Stimulated activated naive CD4-positive, alpha-beta T cell (primary cell): ENCODE results near the gene PRKAG2.

Experiments
- DNase-seq, 6 experiments: peaks; one replicate each; lab custom pipeline; 2025; lab: John Stamatoyannopoulos, UW

Gene PRKAG2

DNA sequence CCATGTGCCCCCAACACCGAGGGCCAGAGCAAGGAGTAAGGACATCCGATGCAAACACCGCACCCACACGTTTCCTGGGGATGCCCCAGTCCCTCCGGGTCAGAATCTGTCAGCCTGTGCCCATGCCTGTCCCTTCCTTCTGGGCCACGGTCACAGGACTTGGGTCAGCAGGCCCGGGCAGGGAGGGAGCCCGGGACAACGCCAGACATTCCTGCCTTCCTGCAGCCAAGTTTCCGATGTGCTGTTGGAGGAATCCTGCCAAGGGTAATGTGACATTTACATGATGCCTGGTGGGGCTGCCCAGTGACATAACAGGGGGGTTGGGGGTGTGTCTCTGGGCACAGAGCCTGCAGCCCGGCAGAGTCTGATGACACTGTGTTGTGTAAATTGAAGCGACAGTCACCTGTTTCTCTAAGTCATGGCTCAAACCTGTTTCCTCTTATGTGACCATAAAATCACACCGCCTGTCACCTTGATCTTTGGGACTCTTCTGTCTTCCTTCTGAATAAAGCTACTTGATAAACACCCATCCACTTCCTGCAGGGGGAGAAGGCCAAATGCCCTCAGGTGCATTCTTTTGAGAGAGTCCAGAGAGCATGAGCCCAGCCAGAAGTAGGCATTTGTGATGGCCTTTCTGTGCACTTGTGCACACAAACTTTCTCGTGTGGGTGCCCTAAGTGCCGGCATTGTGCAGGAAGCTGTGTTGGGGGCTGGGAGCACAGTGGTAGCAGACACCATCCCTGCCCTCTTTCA, 181.9 kb downstream of the PRKAG2 start:
- no peak for DNase-seq

DNA sequence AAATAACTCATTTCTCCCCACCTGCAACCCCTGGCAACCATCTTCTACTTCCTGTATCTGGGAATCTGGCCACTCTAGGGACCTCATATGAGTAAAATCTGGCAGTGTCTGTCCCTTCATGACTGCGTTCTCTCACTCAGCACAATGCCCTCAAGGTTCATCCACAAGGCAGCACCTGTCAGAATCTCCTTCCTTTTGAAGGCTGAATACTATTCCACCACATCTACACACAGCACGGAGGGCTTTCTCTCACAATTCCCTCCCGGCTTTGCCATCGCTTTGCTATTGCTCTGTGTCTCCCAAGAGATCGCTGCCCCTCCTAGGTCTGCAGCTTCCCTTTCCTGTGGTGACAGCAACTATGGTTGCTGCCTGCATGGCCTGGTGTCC, 182.5 kb downstream of the PRKAG2 start:
- no peak for DNase-seq

DNA sequence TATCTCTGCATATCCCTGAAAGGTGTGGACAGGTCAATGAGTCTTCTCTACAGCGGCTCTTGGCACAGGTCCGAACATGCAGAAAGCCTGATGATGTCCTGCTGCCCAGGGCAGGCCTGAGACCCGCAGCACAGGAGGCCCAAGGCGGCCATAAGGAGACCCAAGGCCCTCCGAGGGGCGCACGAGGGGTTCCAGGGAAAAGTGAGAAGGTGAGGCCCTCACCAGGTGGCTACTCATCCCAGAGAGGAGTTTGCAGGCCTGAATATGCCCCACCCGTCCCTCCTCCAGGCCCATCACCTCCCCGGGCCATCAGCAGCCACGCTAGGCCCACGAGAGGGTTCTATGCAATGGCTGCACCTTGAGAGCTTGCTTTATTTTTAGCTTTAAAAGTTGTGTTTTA, 183.8 kb downstream of the PRKAG2 start:
- no peak for DNase-seq

DNA sequence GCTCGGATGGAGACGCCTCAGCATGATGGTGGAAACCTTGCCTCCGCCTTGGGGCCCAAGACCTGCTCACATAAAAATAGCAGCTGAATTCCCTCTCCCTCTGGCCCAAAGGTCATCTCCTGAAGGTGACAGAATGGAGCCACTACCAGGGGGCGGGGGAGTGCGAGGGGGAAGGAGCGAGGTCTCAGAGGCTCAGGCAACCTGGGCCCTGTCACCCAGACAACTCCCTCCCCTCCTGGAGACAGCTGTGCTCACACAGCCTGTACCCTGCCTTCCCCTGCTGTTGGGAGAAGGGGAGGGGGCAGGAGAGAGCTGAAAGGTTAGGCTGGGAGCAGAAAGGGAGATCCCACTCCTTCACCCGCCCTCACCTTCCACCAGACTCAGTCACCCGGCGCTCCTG, 184.2 kb downstream of the PRKAG2 start:
- DNase-seq = no peak

DNA sequence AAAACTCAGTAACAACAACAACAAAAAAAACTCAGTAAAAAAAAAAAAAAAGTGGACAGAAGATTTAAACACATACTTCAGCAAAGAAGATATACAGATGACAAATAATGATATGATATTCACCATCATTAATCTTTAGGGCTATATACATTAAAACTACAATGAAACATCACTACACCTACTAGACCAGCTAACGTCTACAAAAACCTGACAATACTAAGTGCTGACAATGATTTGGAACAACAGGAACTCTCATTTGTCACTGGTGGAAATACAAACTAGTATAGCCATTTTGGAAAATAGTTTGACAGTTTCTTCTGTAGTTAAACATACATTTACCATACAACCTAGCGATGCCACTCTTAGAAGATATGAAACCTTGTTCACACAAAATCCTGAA, 185.5 kb downstream of the PRKAG2 start:
- DNase-seq = no peak

DNA sequence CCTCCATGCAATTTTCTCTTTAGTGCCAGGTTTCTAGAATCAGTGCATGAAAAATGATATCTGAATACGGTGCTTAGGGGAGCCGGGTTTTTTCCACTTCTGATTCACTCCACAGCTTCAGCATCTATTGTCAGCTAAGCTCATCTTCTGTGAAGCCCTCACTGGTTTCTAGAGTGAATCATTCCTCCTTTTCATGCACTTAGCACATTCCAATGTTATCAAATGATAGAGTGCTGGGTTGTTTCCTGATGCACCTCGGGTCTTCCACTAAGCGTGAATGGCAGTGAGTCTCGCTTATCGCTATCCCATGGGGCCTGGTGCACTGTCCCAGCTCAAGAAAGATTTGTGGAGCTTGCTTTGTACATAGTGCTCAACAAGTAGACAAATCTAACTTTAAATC, 186.3 kb downstream of the PRKAG2 start:
- DNase-seq = no peak

DNA sequence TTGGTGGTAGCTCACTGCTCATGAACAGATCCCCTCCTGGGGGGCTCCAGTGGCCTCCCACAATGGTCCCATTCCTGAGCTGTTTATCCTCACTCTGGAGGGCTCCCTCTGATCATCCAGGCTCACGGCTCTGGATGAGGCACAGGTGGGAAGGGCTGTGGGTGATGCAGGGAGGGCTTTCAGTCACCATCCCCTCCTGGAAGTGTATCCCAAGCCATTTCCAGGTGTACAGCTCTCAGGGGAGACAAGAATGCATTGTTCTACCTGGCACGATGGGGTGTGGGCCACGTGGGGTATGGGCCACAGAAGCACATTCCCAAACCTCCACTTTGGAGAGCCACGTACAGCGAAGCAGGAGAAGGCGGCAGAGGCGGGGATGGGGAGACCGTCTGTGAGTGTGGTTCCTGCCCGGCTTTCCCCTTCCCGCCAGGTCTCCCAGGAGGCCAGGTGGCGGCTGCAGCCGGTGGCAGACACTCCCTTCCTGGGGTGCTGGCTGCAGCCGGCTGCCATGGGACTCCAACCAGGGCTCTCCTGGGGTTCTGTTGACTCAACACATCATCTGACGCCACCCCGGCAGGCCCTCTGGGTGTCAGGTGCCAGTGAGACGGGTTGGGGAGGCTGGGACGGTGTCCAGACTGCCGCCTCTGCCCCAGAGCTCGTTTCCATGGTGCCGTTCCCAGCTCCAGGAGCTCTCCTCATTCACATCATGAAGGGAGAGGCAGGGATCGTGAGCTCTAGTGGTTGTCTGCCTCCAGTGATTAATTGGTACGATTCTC, 187.5 kb downstream of the PRKAG2 start:
- DNase-seq = no peak

DNA sequence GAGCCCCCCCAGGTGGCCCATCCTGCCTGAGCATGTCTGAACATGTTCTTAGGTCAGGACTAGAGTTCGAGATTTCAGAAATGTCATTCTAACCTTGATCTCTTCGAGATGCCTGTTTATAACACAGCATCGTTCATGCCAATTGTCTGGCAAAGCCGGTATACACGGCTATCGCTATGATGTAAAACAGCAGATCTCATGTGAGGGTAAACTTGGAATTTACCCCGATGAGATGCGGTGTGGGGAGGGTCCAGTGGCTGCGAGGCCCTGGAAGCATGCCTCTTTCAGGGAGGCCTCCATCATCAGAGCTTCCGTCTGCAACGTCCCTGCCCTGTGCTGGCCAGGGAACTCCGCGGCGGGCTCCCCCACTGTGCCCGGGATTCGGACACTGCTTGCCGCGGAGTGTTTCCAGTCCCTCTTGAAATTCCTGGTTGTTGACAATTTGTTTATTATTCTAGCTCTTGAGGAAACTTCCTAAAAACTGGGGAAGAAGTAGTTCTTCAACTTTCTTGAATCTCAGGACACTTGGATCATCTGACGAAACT, 188.6 kb downstream of the PRKAG2 start:
- no peak for DNase-seq

DNA sequence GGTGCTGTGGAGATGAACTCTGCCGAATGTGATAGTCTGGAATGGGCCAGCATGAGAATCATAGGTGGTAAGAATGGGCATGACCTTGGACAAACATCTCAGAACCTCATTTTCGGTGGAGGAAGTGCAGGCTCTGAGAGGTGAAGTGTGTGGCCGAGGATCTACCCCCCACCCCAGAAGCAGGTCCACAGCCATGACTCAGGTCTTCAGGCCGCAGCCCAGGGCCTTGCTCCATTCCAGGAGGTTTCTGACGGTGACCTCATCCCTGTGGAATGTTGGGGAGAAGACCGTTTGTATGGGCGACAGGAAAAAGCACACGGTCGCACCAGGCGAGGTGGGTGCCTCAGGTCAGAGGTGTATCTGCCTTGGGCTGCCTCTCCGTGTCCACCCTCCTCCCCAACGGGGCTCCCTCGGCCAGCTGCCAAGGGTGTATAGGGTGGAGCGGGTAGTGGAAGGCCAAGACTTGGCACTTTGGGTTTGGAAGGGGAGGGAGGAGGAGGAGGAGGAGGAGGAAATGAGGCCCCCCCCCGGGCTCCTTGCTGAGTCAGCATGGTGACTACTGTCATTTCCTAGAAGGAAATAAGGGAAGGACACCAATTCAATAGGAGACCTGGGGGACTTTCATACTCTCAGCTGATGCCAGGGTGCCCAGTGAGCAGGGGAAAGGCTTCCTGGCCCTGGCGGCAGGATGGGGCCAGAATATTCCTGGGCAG, 189.2 kb downstream of the PRKAG2 start:
- DNase-seq = no peak

DNA sequence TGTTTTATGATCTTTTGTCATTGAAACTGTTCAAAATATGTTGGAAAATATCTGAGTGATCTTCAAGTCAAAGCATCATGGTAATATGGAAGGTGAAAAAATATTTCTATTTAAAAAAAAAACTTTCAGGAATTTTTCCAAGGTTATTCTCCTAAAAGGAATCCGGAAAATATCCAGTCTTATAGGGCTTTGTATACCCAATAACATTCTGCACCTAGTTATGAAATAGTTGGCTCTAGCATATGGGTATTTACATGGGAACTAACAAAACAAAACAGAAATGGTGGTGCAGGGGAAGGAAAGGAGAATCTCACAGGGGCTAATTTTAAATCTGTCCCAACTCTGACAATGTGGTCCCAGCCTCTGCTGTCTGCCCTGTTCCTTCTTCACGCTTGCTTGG, 190.1 kb downstream of the PRKAG2 start:
- DNase-seq = no peak

DNA sequence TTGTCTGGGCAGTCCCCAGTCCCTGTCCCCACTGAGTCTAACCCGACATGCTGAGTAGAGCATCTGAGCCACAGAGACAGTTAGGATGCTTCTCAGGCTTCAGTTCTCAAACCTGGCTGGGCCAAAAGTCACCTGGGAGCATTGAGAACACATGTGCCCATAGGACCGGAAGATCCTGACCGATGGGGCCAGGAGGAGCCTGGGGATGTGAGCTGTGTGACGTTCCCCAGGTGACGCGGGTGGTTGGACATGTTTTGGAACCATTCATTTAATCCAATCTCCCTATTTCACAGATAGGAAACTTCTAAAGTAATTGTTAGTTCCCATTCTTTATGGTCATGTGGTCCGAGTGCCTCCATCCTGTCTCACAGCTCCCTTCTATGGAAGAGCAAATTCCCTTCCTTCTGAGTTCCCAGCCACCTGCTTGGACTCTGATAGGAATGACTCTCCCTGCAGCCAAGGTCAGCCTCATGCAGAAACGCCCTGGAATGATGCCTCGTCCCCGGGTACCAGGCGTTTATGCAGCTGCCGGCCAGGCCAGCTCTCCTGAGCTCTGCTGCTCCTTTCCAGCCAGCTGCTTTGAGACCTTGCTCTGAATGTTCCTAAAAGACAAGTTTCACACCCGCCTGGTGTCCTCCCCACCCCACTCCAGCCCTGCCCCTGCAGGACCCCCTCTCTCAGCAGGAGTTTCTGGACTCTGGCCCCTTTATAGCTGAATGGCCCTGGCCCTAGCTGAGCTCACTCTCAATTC, 190.7 kb downstream of the PRKAG2 start:
- no peak for DNase-seq

DNA sequence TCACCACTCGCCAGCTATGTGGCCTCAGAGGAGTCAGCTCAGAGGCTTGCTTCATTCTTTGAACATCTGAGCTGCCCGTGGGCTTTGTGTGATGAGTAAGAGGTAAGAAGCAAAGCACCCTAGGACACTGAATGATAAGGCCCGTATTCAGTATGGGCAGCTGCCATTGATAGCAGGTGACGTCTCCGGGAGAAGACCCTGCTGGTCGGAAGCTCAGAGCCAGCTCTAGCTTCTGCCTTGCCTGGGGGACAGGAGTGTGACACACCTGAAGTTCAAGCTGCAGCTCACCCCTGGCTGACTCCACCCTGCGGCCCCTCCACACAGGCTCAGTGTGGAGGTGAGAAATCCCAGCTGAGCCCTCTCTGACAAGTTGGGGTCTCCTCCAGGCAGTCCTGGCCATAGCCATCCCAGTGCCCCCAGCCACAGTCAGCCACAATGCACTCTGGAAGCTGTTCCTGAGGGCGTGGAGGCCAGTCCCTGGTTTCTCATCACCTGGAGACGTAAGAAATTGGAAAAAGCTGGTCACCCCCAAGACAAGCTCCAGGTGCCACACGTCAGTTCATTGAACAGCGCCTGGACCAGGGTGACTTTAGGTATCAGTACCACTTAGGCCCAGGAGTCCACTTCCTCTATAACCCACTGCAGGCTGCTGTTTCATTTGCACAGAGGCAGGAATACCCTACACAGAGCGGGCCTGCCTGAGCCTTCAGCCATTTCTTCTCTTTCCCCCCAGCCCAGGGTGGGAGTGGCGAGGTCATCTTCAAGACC, 192.3 kb downstream of the PRKAG2 start:
- DNase-seq = no peak

DNA sequence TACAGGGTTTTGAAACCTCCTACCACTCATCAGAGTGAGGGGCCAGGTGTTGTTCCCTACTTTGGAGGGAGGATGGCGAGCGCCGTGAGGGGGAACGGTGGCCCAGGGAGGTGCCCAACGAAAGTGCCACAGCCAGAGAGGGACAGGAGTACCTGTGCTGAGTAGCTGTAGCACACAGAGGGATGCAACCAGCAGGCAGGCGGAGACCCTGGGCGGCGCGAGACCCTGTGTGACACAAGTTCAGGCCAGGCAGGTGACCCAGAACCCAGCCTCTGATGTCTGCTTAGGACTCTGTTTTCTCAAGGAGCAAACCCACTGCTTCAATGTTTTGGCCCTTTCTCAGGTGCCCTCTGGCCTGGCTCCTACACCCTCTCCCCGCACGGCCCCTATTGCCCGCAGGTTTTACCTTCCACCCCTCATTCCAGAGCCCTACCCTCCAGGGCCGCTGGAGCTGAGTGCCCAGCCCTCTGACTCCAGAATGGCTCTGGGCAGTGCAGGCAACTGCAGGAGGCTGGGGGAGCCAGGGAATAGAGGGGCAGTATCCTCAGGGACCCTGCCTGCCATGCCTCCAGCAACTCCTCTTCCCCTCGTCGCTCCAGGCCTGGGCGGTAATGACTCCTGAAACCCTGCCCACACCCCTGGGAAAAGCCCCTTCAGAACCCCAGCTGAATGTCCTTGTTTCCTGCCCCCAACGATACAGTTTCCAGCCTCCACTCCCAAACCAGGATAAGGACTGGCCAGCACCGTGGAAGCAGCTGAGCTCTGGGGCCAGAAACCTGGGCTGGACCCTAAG, 193.1 kb downstream of the PRKAG2 start:
- DNase-seq = no peak

DNA sequence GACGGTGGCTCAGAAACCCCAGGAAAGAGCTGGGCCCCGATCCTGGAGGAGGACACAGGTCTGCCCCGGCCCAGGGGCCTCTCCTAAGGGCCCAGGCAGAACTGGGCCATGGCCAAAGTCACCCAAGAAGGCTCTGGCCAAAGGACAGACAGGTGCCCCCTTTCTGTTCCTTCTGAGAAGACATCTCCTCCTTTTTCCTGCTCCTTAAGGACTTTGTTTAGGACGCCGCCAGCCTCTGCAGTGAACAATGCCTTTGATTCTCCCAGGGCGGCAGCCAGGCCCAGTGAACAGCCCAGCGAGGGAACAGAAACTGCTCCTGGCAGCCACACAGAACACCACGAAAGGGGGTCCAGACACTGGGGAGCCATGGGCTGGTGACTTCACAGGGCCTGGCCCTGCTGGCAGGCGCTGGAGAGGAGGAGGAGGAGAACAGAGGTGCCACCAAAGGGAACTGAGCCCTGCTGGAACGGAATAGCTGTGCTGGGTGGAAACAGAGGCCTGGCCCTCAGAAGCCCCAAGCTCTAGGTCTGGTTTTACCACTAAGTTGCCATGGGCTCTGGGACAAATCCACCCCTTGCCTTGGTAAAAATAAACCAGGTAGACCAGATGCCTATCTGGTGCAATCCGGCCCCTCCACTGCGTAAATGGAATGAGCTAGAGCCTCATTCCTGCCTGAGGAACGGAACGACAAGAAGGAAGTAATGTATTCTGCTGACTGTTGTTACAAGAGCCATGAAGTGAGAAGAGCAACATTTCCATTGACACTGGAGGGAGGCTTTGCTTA, 193.9 kb downstream of the PRKAG2 start:
- DNase-seq = no peak

DNA sequence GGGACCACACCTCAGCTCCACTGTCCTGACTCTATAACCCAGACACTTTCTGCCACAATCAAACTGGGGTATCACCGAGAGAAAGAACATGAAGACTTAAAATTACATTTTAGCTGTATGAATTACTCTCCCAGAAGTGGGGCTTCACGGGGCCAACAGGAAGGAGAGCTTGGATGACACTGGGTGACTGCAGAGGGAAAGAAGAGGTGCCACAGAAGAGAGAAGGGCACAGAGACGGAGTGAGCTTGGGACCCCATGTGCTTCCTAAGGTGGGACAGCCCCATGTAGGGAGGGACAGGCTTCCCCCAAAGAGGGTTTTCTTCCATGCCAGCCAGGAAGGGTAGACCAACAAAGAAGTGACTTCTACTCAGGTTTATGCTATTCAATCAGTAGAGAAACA, 195.2 kb downstream of the PRKAG2 start:
- no peak for DNase-seq

DNA sequence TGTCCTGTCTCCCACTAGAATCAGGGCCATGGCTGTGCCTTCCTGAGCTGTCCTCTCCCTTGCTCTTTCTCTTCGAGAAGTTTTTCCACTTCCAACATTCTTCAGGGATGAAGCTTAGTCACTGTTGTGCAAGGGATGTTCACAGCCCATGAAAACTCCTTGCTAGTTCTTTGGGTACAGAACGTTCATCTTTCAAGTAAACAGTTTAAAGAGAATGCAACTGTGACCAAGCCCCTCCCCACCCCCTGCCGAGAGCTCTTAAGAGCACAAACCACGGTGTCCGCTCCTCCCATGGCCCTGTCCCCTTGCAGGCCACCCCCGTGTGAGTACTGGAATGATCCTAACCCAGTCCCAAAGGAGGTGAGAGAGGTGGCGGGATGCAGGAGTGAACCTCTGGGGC, 196.1 kb downstream of the PRKAG2 start:
- no peak for DNase-seq

DNA sequence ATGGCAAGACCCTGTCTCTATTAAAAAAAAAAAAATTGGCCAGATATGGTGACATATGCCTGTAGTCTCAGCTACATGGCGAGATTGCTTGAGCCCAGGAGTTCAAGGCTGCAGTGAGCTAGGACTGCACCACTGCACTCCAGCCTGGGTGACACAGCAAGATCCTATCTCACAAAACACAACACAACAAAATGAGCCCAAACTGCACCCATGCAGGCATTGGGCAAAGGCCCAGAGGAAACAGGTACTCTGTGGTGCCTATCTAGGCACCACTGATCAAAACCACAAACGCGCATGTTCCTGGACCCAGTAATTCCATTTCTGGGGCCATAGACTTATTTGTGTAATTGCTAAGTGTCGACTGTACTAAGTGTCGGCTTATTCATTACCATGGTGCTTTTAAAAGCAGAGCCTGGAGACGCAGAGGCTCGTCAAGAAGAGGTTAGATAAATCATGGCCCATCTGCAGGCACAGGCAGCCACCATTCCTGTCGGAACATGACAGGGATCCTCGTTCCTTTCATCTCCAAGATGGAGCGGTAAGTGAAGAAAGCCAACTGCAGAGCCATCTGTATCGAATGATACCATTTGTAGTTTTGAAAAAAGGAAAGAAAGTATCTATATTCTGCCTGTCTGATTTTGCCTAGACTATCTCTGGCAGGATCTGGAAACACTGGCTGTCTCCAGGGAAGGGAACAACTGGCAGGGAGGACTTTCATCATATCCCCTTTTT, 196.9 kb downstream of the PRKAG2 start:
- DNase-seq = no peak

DNA sequence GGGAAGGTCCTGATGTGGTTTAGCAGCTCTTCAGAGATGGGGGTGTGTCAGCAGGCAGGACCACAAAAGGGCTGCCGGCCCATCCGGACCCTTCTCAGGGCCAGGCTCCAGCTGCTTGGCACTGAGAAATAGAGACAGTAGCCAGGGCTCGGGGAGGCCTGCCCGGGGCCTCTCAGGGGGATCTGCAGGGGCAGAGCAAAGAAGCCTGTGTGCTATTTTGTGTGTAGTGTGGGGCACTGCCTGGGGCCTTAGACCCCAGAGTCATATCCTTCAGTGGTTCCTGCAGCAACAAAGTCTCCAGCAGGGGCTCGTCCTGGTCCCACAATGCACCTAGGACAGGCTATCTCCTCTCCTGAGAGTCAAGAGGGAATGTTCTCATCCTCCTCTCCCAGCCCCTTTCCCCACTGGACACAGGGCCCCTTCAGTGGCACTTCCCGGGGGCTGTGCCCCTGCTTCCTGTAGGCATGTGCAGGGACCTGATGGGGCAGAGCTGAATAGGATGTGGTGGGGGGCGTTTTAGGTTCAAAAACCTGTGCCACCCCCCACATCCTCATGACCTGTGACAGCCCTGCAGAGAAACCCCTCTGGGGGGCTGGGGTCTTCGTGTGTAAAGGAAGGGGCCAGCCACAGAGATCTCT, 197.7 kb downstream of the PRKAG2 start:
- no peak for DNase-seq
